CD4-positive, alpha-beta memory T cell (primary cell): Measurements from ENCODE around the gene CLSTN2. TPM values are rescaled to one million over a fixed set of nuclear protein-coding genes. Genes with fewer than 3 reads are reported as not detected.

Experiments used
- CTCF ChIA-PET: fragments of 350-600 bp; sonication (Branson Sonifier 250); formaldehyde crosslinking; loops from one replicate; lab custom pipeline; 2021; ENCODE audit warnings: inconsistent platforms; ENCODE audit not compliant: partially characterized antibody; lab: Charles Lee
- POLR2A ChIA-PET: fragments of 350-600 bp; sonication (Branson Sonifier 250); formaldehyde crosslinking; loops from one replicate; lab custom pipeline; 2021; ENCODE audit not compliant: partially characterized antibody; lab: Charles Lee
- DNase-seq, 5 donors: peaks; one replicate each; pipeline versions ENCODE4 v3.0.0 to v3.0.0-alpha.2; 2020 to 2022; ENCODE audit warnings: mixed read lengths in 1 of 5
- H3K27ac ChIP-seq: one replicate; pipeline ENCODE4 v1.7.0; 2013; ENCODE audit warnings: low read depth, low read length
- H3K27me3 ChIP-seq: 2 replicates; pipeline ENCODE4 v1.7.0; 2013; ENCODE audit warnings: mild to moderate bottlenecking, low read length, moderate library complexity; ENCODE audit not compliant: insufficient read depth
- H3K36me3 ChIP-seq: 2 replicates; pipeline ENCODE4 v1.7.0; 2013; ENCODE audit warnings: mild to moderate bottlenecking, low read length, moderate library complexity; ENCODE audit not compliant: insufficient read depth
- H3K4me1 ChIP-seq: 2 replicates; pipeline ENCODE4 v1.7.0; 2013; ENCODE audit warnings: mild to moderate bottlenecking, low read length, moderate library complexity; ENCODE audit not compliant: insufficient read depth
- H3K4me3 ChIP-seq, 2 donors: one replicate each; pipeline ENCODE4 v1.7.0; 2013; ENCODE audit warnings: low read length in 2 of 2, mild to moderate bottlenecking in 1 of 2
- H3K9me3 ChIP-seq, 2 donors: one replicate each; pipeline ENCODE4 v1.7.0; 2013; ENCODE audit warnings: low read length in 2 of 2, control low read depth in 1 of 2; ENCODE audit not compliant: control insufficient read depth in 1 of 2
- H3K27ac Mint-ChIP-seq, 7 donors: one replicate each; pipeline ENCODE4 v1.8.0; 2020 to 2021; ENCODE audit warnings: mixed read lengths in 7 of 7, mild to moderate bottlenecking in 6 of 7, inconsistent platforms in 3 of 7, moderate library complexity in 3 of 7
- H3K27me3 Mint-ChIP-seq, 2 donors: one replicate each; pipeline ENCODE4 v1.8.0; 2020 to 2021; ENCODE audit warnings: mixed read lengths in 2 of 2
- H3K36me3 Mint-ChIP-seq, 2 donors: one replicate each; pipeline ENCODE4 v1.8.0; 2020 to 2021; ENCODE audit warnings: mixed read lengths in 2 of 2, inconsistent platforms in 1 of 2, mild to moderate bottlenecking in 1 of 2
- H3K4me1 Mint-ChIP-seq, 4 donors: one replicate each; pipeline ENCODE4 v1.8.0; 2020 to 2021; ENCODE audit warnings: mixed read lengths in 4 of 4, mild to moderate bottlenecking in 1 of 4
- H3K4me3 Mint-ChIP-seq, 8 donors: one replicate each; pipeline ENCODE4 v1.8.0; 2020 to 2021; ENCODE audit warnings: mixed read lengths in 8 of 8, mild to moderate bottlenecking in 7 of 8, moderate library complexity in 6 of 8, inconsistent platforms in 3 of 8
- H3K9me3 Mint-ChIP-seq, 8 donors: one replicate each; pipeline ENCODE4 v1.8.0; 2020 to 2021; ENCODE audit warnings: mixed read lengths in 8 of 8, mild to moderate bottlenecking in 5 of 8, inconsistent platforms in 3 of 8, moderate library complexity in 1 of 8
- intact Hi-C: fragments of 100-400 bp; cut with micrococcal nuclease; formaldehyde crosslinking; loops from one replicate; pipeline ENCODE4 v1.15.1; 2023
- polyA plus RNA-seq, 2 donors: library from polyadenylated mRNA; unstranded; fragments of 300-500 nt; fragmentation: Illumina TruSeq; gene quantifications; one replicate each; pipeline ENCODE4 v1.2.3, GENCODE V29; 2021
- total RNA-seq, 2 experiments: library from RNA; stranded (reverse); gene quantifications; one replicate each; pipeline ENCODE4 v1.2.3, GENCODE V29; 2021

The CLSTN2 gene
- total and polyA plus RNA-seq, 4 experiments from 2014 or later: not detected

- peaks cover 0 to 2% (median 0%) of the 10 kb centered on the region in 8 donors for H3K9me3 Mint-ChIP-seq
- CTCF ChIA-PET: no interaction called here
- no peak for DNase-seq
- POLR2A ChIA-PET: no interaction called here
- Histone ChIP-seq H3K27ac (no peak overlapping the region), H3K4me1 (no peaks in the 10 kb centered on the region), H3K27me3 (no peaks in the 10 kb centered on the region), H3K36me3 (no peaks in the 10 kb centered on the region), H3K4me3 (no peak overlapping the region), H3K9me3 (no peaks in the 10 kb centered on the region)
- no peak overlapping the region for H3K27ac Mint-ChIP-seq
- H3K36me3 Mint-ChIP-seq: no peaks in the 10 kb centered on the region
- no peaks in the 10 kb centered on the region for H3K27me3 Mint-ChIP-seq
- intact Hi-C loops: no loop called here
- no peak overlapping the region for H3K4me3 Mint-ChIP-seq
- no peaks in the 10 kb centered on the region for H3K4me1 Mint-ChIP-seq
These were observed 208.5 kb downstream of the CLSTN2 start for GRCh38 chr3:140143367-140144069.

GRCh38 chr3:140145528-140145927 is 210.5 kb downstream of the CLSTN2 start:
- no peaks in the 10 kb centered on the region for H3K27me3 Mint-ChIP-seq
- no peaks in the 10 kb centered on the region for H3K4me1 Mint-ChIP-seq
- Histone ChIP-seq H3K9me3 (no peaks in the 10 kb centered on the region), H3K36me3 (no peaks in the 10 kb centered on the region), H3K4me3 (no peak overlapping the region), H3K27me3 (no peaks in the 10 kb centered on the region), H3K27ac (no peak overlapping the region), H3K4me1 (no peaks in the 10 kb centered on the region)
- no peak overlapping the region for H3K27ac Mint-ChIP-seq
- intact Hi-C loops: no loop called here
- DNase-seq: no peak
- ChIA-PET POLR2A (no interaction called here), CTCF (no interaction called here)
- no peaks in the 10 kb centered on the region for H3K9me3 Mint-ChIP-seq
- H3K36me3 Mint-ChIP-seq: no peaks in the 10 kb centered on the region
- no peak overlapping the region for H3K4me3 Mint-ChIP-seq

- Mint-ChIP-seq H3K4me3 (no peak overlapping the region), H3K4me1 (no peaks in the 10 kb centered on the region), H3K27me3 (no peaks in the 10 kb centered on the region), H3K36me3 (no peaks in the 10 kb centered on the region), H3K9me3 (no peaks in the 10 kb centered on the region), H3K27ac (no peak overlapping the region)
- no peaks in the 10 kb centered on the region for H3K27me3 ChIP-seq
- DNase-seq: no peak
- no peak overlapping the region for H3K4me3 ChIP-seq
- no peaks in the 10 kb centered on the region for H3K36me3 ChIP-seq
- ChIA-PET POLR2A (interaction anchor here (0.7 kb wide), 1 partner anchor 19 kb away, joined by 3 read pairs; no protein-coding TSS in a partner anchor), CTCF (no interaction called here)
- H3K4me1 ChIP-seq: no peaks in the 10 kb centered on the region
- intact Hi-C loops: no loop called here
- H3K27ac ChIP-seq: no peak overlapping the region
- no peaks in the 10 kb centered on the region for H3K9me3 ChIP-seq
These were observed 211.7 kb downstream of the CLSTN2 start for GRCh38 chr3:140146668-140147067.

GRCh38 chr3:140147965-140148490 is 213.0 kb downstream of the CLSTN2 start:
- H3K27me3 ChIP-seq: no peaks in the 10 kb centered on the region
- no peaks in the 10 kb centered on the region for H3K4me1 Mint-ChIP-seq
- no peaks in the 10 kb centered on the region for H3K36me3 Mint-ChIP-seq
- no peaks in the 10 kb centered on the region for H3K9me3 Mint-ChIP-seq
- H3K27ac Mint-ChIP-seq: no peak overlapping the region
- DNase-seq: no peak
- no peak overlapping the region for H3K4me3 ChIP-seq
- H3K4me1 ChIP-seq: no peaks in the 10 kb centered on the region
- H3K36me3 ChIP-seq: no peaks in the 10 kb centered on the region
- no peaks in the 10 kb centered on the region for H3K27me3 Mint-ChIP-seq
- no peak overlapping the region for H3K27ac ChIP-seq
- ChIA-PET CTCF (interaction anchor here (1.2 kb wide), 1 partner anchor 9 kb away, joined by 3 read pairs; no protein-coding TSS in a partner anchor), POLR2A (no interaction called here)
- intact Hi-C loops: no loop called here
- no peak overlapping the region for H3K4me3 Mint-ChIP-seq
- H3K9me3 ChIP-seq: no peaks in the 10 kb centered on the region

- no peak overlapping the region for H3K4me3 ChIP-seq
- no peak for DNase-seq
- POLR2A ChIA-PET: no interaction called here
- no peaks in the 10 kb centered on the region for H3K36me3 Mint-ChIP-seq
- no peaks in the 10 kb centered on the region for H3K36me3 ChIP-seq
- H3K4me3 Mint-ChIP-seq: no peak overlapping the region
- H3K9me3 ChIP-seq: no peaks in the 10 kb centered on the region
- H3K27ac Mint-ChIP-seq: peak overlapping the region in 1 of 7 donors; percentile 45
- no peaks in the 10 kb centered on the region for H3K4me1 ChIP-seq
- H3K9me3 Mint-ChIP-seq: no peaks in the 10 kb centered on the region
- no peaks in the 10 kb centered on the region for H3K4me1 Mint-ChIP-seq
- H3K27me3 Mint-ChIP-seq: no peaks in the 10 kb centered on the region
- intact Hi-C loops: no loop called here
- H3K27ac ChIP-seq: no peak overlapping the region
- no peaks in the 10 kb centered on the region for H3K27me3 ChIP-seq
- CTCF ChIA-PET: no interaction called here
These were observed 213.9 kb downstream of the CLSTN2 start for GRCh38 chr3:140148824-140149390.

- ChIA-PET CTCF (no interaction called here), POLR2A (no interaction called here)
- H3K4me3 Mint-ChIP-seq: no peak overlapping the region
- no peaks in the 10 kb centered on the region for H3K27me3 Mint-ChIP-seq
- DNase-seq: no peak
- Histone ChIP-seq H3K27ac (no peak overlapping the region), H3K4me3 (no peak overlapping the region), H3K9me3 (no peaks in the 10 kb centered on the region), H3K4me1 (no peaks in the 10 kb centered on the region), H3K36me3 (no peaks in the 10 kb centered on the region), H3K27me3 (no peaks in the 10 kb centered on the region)
- peak overlapping the region in 1 of 7 donors; percentile 30 for H3K27ac Mint-ChIP-seq
- intact Hi-C loops: no loop called here
- H3K36me3 Mint-ChIP-seq: no peaks in the 10 kb centered on the region
- H3K4me1 Mint-ChIP-seq: no peaks in the 10 kb centered on the region
- H3K9me3 Mint-ChIP-seq: no peaks in the 10 kb centered on the region
These were observed 216.3 kb downstream of the CLSTN2 start for GRCh38 chr3:140151321-140151720.

- no peaks in the 10 kb centered on the region for H3K27me3 Mint-ChIP-seq
- no peak overlapping the region for H3K27ac ChIP-seq
- H3K36me3 ChIP-seq: no peaks in the 10 kb centered on the region
- no peaks in the 10 kb centered on the region for H3K27me3 ChIP-seq
- no peak overlapping the region for H3K27ac Mint-ChIP-seq
- no peak overlapping the region for H3K4me3 Mint-ChIP-seq
- DNase-seq: no peak
- H3K9me3 ChIP-seq: no peaks in the 10 kb centered on the region
- POLR2A ChIA-PET: no interaction called here
- no peaks in the 10 kb centered on the region for H3K9me3 Mint-ChIP-seq
- CTCF ChIA-PET: no interaction called here
- H3K4me1 Mint-ChIP-seq: no peaks in the 10 kb centered on the region
- H3K4me3 ChIP-seq: no peak overlapping the region
- H3K4me1 ChIP-seq: no peaks in the 10 kb centered on the region
- H3K36me3 Mint-ChIP-seq: no peaks in the 10 kb centered on the region
- intact Hi-C loops: no loop called here
These were observed 218.1 kb downstream of the CLSTN2 start for GRCh38 chr3:140152851-140153639.
